Measurements from ENCODE around the gene TMEM119.

The TMEM119 gene

GRCh38 chr12:108640802-108641445 is 43.0 kb upstream of the TMEM119 start:
- no peak overlapping the region for H3K9ac ChIP-seq (ENCODE audit: low read length)
- H3K27me3 ChIP-seq (ENCODE audit: control insufficient read depth in 1 of 2, insufficient read depth in 2 of 2, low read length in 2 of 2), result no peaks in the 10 kb centered on the region
- no peak overlapping the region for H3K4me3 ChIP-seq (ENCODE audit: low read depth in 1 of 2, low read length in 2 of 2)
- no peaks in the 10 kb centered on the region for H3K9me3 ChIP-seq (ENCODE audit: low read length)
- peaks cover 17% of the 10 kb centered on the region for H3K36me3 ChIP-seq (ENCODE audit: insufficient read depth, low read length)
- peaks cover 59% of the 10 kb centered on the region for H3K4me1 ChIP-seq (ENCODE audit: insufficient read depth, low read length)
- H3K27ac ChIP-seq (ENCODE audit: low read depth, low read length), result peak overlapping the region; percentile 19

- Histone ChIP-seq H3K4me1 (ENCODE audit: insufficient read depth, low read length) (peaks cover 65% of the 10 kb centered on the region), H3K9me3 (ENCODE audit: low read length) (no peaks in the 10 kb centered on the region), H3K9ac (ENCODE audit: low read length) (no peak overlapping the region), H3K27me3 (ENCODE audit: control insufficient read depth in 1 of 2, insufficient read depth in 2 of 2, low read length in 2 of 2) (no peaks in the 10 kb centered on the region), H3K36me3 (ENCODE audit: insufficient read depth, low read length) (peaks cover under 1% of the 10 kb centered on the region), H3K4me3 (ENCODE audit: low read depth in 1 of 2, low read length in 2 of 2) (no peak overlapping the region), H3K27ac (ENCODE audit: low read depth, low read length) (peak overlapping the region; percentile 6)
These were observed 41.3 kb upstream of the TMEM119 start for GRCh38 chr12:108638997-108639822.

- Histone ChIP-seq H3K4me3 (ENCODE audit: low read depth in 1 of 2, low read length in 2 of 2) (peak overlapping the region; percentile 1 to 21), H3K27me3 (ENCODE audit: control insufficient read depth in 1 of 2, insufficient read depth in 2 of 2, low read length in 2 of 2) (no peaks in the 10 kb centered on the region), H3K9me3 (ENCODE audit: low read length) (no peaks in the 10 kb centered on the region), H3K36me3 (ENCODE audit: insufficient read depth, low read length) (no peaks in the 10 kb centered on the region), H3K9ac (ENCODE audit: low read length) (peak overlapping the region; percentile 12), H3K27ac (ENCODE audit: low read depth, low read length) (peak overlapping the region; percentile 6), H3K4me1 (ENCODE audit: insufficient read depth, low read length) (peaks cover 59% of the 10 kb centered on the region)
These were observed 40.4 kb upstream of the TMEM119 start for GRCh38 chr12:108638141-108638827.

- Histone ChIP-seq H3K27ac (ENCODE audit: low read depth, low read length) (no peak overlapping the region), H3K4me3 (ENCODE audit: low read depth in 1 of 2, low read length in 2 of 2) (peak overlapping the region in 1 of 2 donors; percentile 21), H3K9ac (ENCODE audit: low read length) (no peak overlapping the region)
These were observed 39.5 kb upstream of the TMEM119 start for GRCh38 chr12:108637222-108637971.

GRCh38 chr12:108635997-108636808 is 38.3 kb upstream of the TMEM119 start:
- Histone ChIP-seq H3K36me3 (ENCODE audit: insufficient read depth, low read length) (no peaks in the 10 kb centered on the region), H3K9me3 (ENCODE audit: low read length) (no peaks in the 10 kb centered on the region), H3K9ac (ENCODE audit: low read length) (no peak overlapping the region), H3K27me3 (ENCODE audit: control insufficient read depth in 1 of 2, insufficient read depth in 2 of 2, low read length in 2 of 2) (no peaks in the 10 kb centered on the region), H3K4me1 (ENCODE audit: insufficient read depth, low read length) (peaks cover 46% of the 10 kb centered on the region), H3K27ac (ENCODE audit: low read depth, low read length) (no peak overlapping the region), H3K4me3 (ENCODE audit: low read depth in 1 of 2, low read length in 2 of 2) (no peak overlapping the region)

More at GRCh38 chr12:108637222-108637971, 39.5 kb upstream of the TMEM119 start:
- Histone ChIP-seq H3K4me1 (ENCODE audit: insufficient read depth, low read length) (peaks cover 57% of the 10 kb centered on the region), H3K27me3 (ENCODE audit: control insufficient read depth in 1 of 2, insufficient read depth in 2 of 2, low read length in 2 of 2) (no peaks in the 10 kb centered on the region), H3K9me3 (ENCODE audit: low read length) (no peaks in the 10 kb centered on the region), H3K36me3 (ENCODE audit: insufficient read depth, low read length) (no peaks in the 10 kb centered on the region)

- H3K9ac ChIP-seq (ENCODE audit: low read length), result no peak overlapping the region
- peak overlapping the region; percentile 39 for H3K27ac ChIP-seq (ENCODE audit: low read depth, low read length)
- H3K9me3 ChIP-seq (ENCODE audit: low read length), result no peaks in the 10 kb centered on the region
- H3K4me1 ChIP-seq (ENCODE audit: insufficient read depth, low read length), result peaks cover 44% of the 10 kb centered on the region
- H3K4me3 ChIP-seq (ENCODE audit: low read depth in 1 of 2, low read length in 2 of 2), result no peak overlapping the region
- no peaks in the 10 kb centered on the region for H3K36me3 ChIP-seq (ENCODE audit: insufficient read depth, low read length)
- H3K27me3 ChIP-seq (ENCODE audit: control insufficient read depth in 1 of 2, insufficient read depth in 2 of 2, low read length in 2 of 2), result no peaks in the 10 kb centered on the region
These were observed 37.5 kb upstream of the TMEM119 start for GRCh38 chr12:108635201-108635996.

GRCh38 chr12:108634341-108634751 is 36.5 kb upstream of the TMEM119 start:
- no peaks in the 10 kb centered on the region for H3K27me3 ChIP-seq (ENCODE audit: control insufficient read depth in 1 of 2, insufficient read depth in 2 of 2, low read length in 2 of 2)
- peaks cover 48% of the 10 kb centered on the region for H3K4me1 ChIP-seq (ENCODE audit: insufficient read depth, low read length)
- no peak overlapping the region for H3K9ac ChIP-seq (ENCODE audit: low read length)
- no peaks in the 10 kb centered on the region for H3K36me3 ChIP-seq (ENCODE audit: insufficient read depth, low read length)
- H3K4me3 ChIP-seq (ENCODE audit: low read depth in 1 of 2, low read length in 2 of 2), result no peak overlapping the region
- H3K27ac ChIP-seq (ENCODE audit: low read depth, low read length), result no peak overlapping the region
- H3K9me3 ChIP-seq (ENCODE audit: low read length), result no peaks in the 10 kb centered on the region

GRCh38 chr12:108633534-108634248 is 35.8 kb upstream of the TMEM119 start, which contains the start of gene SELPLG:
SELPLG (minus strand) TSS chr12:108633894; CDS start chr12:108624307, 9,587 bp downstream.
- H3K4me1 ChIP-seq (ENCODE audit: insufficient read depth, low read length), result peaks cover 43% of the 10 kb centered on the region
- no peaks in the 10 kb centered on the region for H3K36me3 ChIP-seq (ENCODE audit: insufficient read depth, low read length)
- no peak within 1 kb of the TSS for H3K9ac ChIP-seq (ENCODE audit: low read length)
- no peaks in the 10 kb centered on the region for H3K9me3 ChIP-seq (ENCODE audit: low read length)
- H3K27me3 ChIP-seq (ENCODE audit: control insufficient read depth in 1 of 2, insufficient read depth in 2 of 2, low read length in 2 of 2), result no peaks in the 10 kb centered on the region
- H3K27ac ChIP-seq (ENCODE audit: low read depth, low read length), result peak within 1 kb of the TSS; percentile 7
- no peak within 1 kb of the TSS for H3K4me3 ChIP-seq (ENCODE audit: low read depth in 1 of 2, low read length in 2 of 2)

GRCh38 chr12:108633081-108633533 is 35.2 kb upstream of the TMEM119 start:
- Histone ChIP-seq H3K4me1 (ENCODE audit: insufficient read depth, low read length) (peaks cover 37% of the 10 kb centered on the region), H3K9ac (ENCODE audit: low read length) (no peak overlapping the region), H3K27me3 (ENCODE audit: control insufficient read depth in 1 of 2, insufficient read depth in 2 of 2, low read length in 2 of 2) (no peaks in the 10 kb centered on the region), H3K36me3 (ENCODE audit: insufficient read depth, low read length) (no peaks in the 10 kb centered on the region), H3K9me3 (ENCODE audit: low read length) (no peaks in the 10 kb centered on the region), H3K27ac (ENCODE audit: low read depth, low read length) (peak overlapping the region; percentile 7), H3K4me3 (ENCODE audit: low read depth in 1 of 2, low read length in 2 of 2) (no peak overlapping the region)
